GM21528 (cell line): ENCODE measurements around the gene TRPM7.
"Not testable (repeated sequence)": the region's sequence is repeated elsewhere in the genome, so short reads cannot be mapped to it uniquely, and the experiment has no call there.

Experiments
- ATAC-seq: cut with Tn5 transposase; IDR thresholded peaks from one replicate; pipeline ENCODE4 v1.9.1; 2021; ENCODE audit warnings: mild to moderate bottlenecking, moderate library complexity; ENCODE audit not compliant: unreplicated experiment, low FRiP score

TRPM7 gene

GRCh38 chr15:50665938-50666337 lies 20.7 kb downstream of the TRPM7 start:
- ATAC-seq, result no peak

- no peak for ATAC-seq
Measured at GRCh38 chr15:50655555-50655954, 31.0 kb downstream of the TRPM7 start.

GRCh38 chr15:50653156-50653743 lies 33.3 kb downstream of the TRPM7 start:
- no peak for ATAC-seq

- ATAC-seq, result no peak
Measured at GRCh38 chr15:50652671-50653070, 33.9 kb downstream of the TRPM7 start.

- ATAC-seq, result no peak
Measured at GRCh38 chr15:50641318-50641717, 45.3 kb downstream of the TRPM7 start.

- no peak for ATAC-seq
Measured at GRCh38 chr15:50636146-50636545, 50.5 kb downstream of the TRPM7 start.

GRCh38 chr15:50633653-50634052 lies 52.9 kb downstream of the TRPM7 start:
- ATAC-seq, result no peak

- ATAC-seq, result no peak
Measured at GRCh38 chr15:50628421-50628820, 58.2 kb downstream of the TRPM7 start.

GRCh38 chr15:50627351-50628055 lies 59.1 kb downstream of the TRPM7 start:
- ATAC-seq, result no peak

- ATAC-seq, result no peak
Measured at GRCh38 chr15:50624616-50625168, 61.9 kb downstream of the TRPM7 start.

- ATAC-seq, result not testable (repeated sequence)
Measured at GRCh38 chr15:50622361-50622943, 64.1 kb downstream of the TRPM7 start.

- ATAC-seq, result not testable (repeated sequence)
Measured at GRCh38 chr15:50616960-50617359, 69.6 kb downstream of the TRPM7 start.

- ATAC-seq, result not testable (repeated sequence)
Measured at GRCh38 chr15:50616554-50616953, 70.0 kb downstream of the TRPM7 start.

GRCh38 chr15:50613600-50613999 lies 73.0 kb downstream of the TRPM7 start:
- ATAC-seq, result no peak

- no peak for ATAC-seq
Measured at GRCh38 chr15:50607129-50607528, 79.5 kb downstream of the TRPM7 start.

- no peak for ATAC-seq
Measured at GRCh38 chr15:50605462-50605861, 81.1 kb downstream of the TRPM7 start.

GRCh38 chr15:50602028-50602427 lies 84.6 kb downstream of the TRPM7 start:
- ATAC-seq, result not testable (repeated sequence)

- ATAC-seq, result no peak
Measured at GRCh38 chr15:50594311-50594710, 92.3 kb downstream of the TRPM7 start.

GRCh38 chr15:50593761-50594160 lies 92.8 kb downstream of the TRPM7 start:
- no peak for ATAC-seq

GRCh38 chr15:50590288-50590687 lies 96.3 kb downstream of the TRPM7 start:
- ATAC-seq, result no peak

- ATAC-seq, result no peak
Measured at GRCh38 chr15:50577492-50577891, 109.1 kb downstream of the TRPM7 start.

GRCh38 chr15:50576166-50576565 lies 110.4 kb downstream of the TRPM7 start:
- ATAC-seq, result no peak
